Neuronal stem cell (in vitro differentiated cells): Measurements from ENCODE around the gene C11orf86.
A peak's percentile ranks its signal among the peaks of the same experiment; 100 is the strongest.
"Not testable (repeated sequence)": the region's sequence is repeated elsewhere in the genome, so short reads cannot be mapped to it uniquely, and the experiment has no call there.

Experiments
- DNase-seq: peaks from one replicate; pipeline ENCODE4 v3.0.0-alpha.2; 2013; ENCODE audit warnings: low spot score
- H2AFZ ChIP-seq: one replicate; pipeline ENCODE4 v1.6.1; 2013; ENCODE audit warnings: mild to moderate bottlenecking, low read length, inconsistent platforms
- H2AK5ac ChIP-seq: 2 replicates; pipeline ENCODE4 v1.6.1; 2013; ENCODE audit warnings: low read depth, mild to moderate bottlenecking, inconsistent platforms, low read length, moderate library complexity, mixed read lengths
- H2BK120ac ChIP-seq: 2 replicates; pipeline ENCODE4 v1.6.1; 2013; ENCODE audit warnings: low read depth, mild to moderate bottlenecking, inconsistent platforms, low read length, moderate library complexity, mixed read lengths
- H2BK12ac ChIP-seq: one replicate; pipeline ENCODE4 v1.6.1; 2013; ENCODE audit warnings: low read length, inconsistent platforms
- H2BK15ac ChIP-seq: 2 replicates; pipeline ENCODE4 v1.6.1; 2013; ENCODE audit warnings: mild to moderate bottlenecking, low read length, inconsistent platforms, mixed read lengths
- H2BK5ac ChIP-seq: one replicate; pipeline ENCODE4 v1.6.1; 2013; ENCODE audit warnings: inconsistent platforms, mild to moderate bottlenecking, low read length, moderate library complexity
- H3K14ac ChIP-seq: one replicate; pipeline ENCODE4 v1.6.1; 2013; ENCODE audit warnings: low read length, inconsistent platforms
- H3K18ac ChIP-seq: 2 replicates; pipeline ENCODE4 v1.6.1; 2013; ENCODE audit warnings: low read length, inconsistent platforms
- H3K23ac ChIP-seq: 2 replicates; pipeline ENCODE4 v1.6.1; 2013; ENCODE audit warnings: low read depth, mild to moderate bottlenecking, mixed read lengths, low read length, inconsistent platforms; ENCODE audit not compliant: poor library complexity
- H3K27ac ChIP-seq: replicated peaks from 3 replicates; pipeline ENCODE4 v1.5.1; 2013; ENCODE audit warnings: low read length, inconsistent platforms
- H3K27me3 ChIP-seq, 3 experiments: 2 replicates each; pipeline ENCODE4 v1.6.1; 2013; ENCODE audit warnings: low read length in 3 of 3, mild to moderate bottlenecking in 2 of 3, inconsistent platforms in 1 of 3, low read depth in 1 of 3, mixed read lengths in 1 of 3, moderate library complexity in 1 of 3; ENCODE audit not compliant: control insufficient read depth in 3 of 3, insufficient read depth in 3 of 3
- H3K36me3 ChIP-seq, 2 donors: replicated peaks in 1 of 2; 2 replicates each; pipeline ENCODE4 v1.6.1; 2013; ENCODE audit warnings: low read length in 2 of 2; ENCODE audit not compliant: control insufficient read depth in 2 of 2, insufficient read depth in 2 of 2
- H3K4ac ChIP-seq: 2 replicates; pipeline ENCODE4 v1.6.1; 2013; ENCODE audit warnings: inconsistent platforms, mild to moderate bottlenecking, low read length, moderate library complexity
- H3K4me1 ChIP-seq, 2 donors: 1 replicate in 1 of 2; 2 replicates in 1 of 2; pipeline ENCODE4 v1.6.1; 2013; ENCODE audit warnings: low read length in 2 of 2, low read depth in 1 of 2; ENCODE audit not compliant: control insufficient read depth in 2 of 2, insufficient read depth in 1 of 2
- H3K4me2 ChIP-seq: one replicate; pipeline ENCODE4 v1.6.1; 2013; ENCODE audit warnings: mild to moderate bottlenecking, low read length, inconsistent platforms; ENCODE audit not compliant: insufficient read depth, poor library complexity, severe bottlenecking
- H3K4me3 ChIP-seq, 2 donors: 2 replicates each; pipeline ENCODE4 v1.5.1; 2013; ENCODE audit warnings: low read length in 2 of 2, mild to moderate bottlenecking in 2 of 2, inconsistent platforms in 1 of 2, moderate library complexity in 1 of 2
- H3K79me1 ChIP-seq: one replicate; pipeline ENCODE4 v1.6.1; 2013; ENCODE audit warnings: low read depth, mild to moderate bottlenecking, inconsistent platforms, low read length, moderate library complexity
- H3K9ac ChIP-seq: one replicate; pipeline ENCODE4 v1.6.1; 2013; ENCODE audit warnings: mild to moderate bottlenecking, low read depth, low read length, inconsistent platforms; ENCODE audit not compliant: poor library complexity
- H3K9me3 ChIP-seq, 2 donors: replicated peaks in 1 of 2; 2 replicates each; pipeline versions ENCODE3 to v1.6.1; 2013; ENCODE audit warnings: low read length in 2 of 2, mild to moderate bottlenecking in 2 of 2, inconsistent platforms in 1 of 2, low read depth in 1 of 2, mixed read lengths in 1 of 2, moderate library complexity in 1 of 2; ENCODE audit not compliant: control insufficient read depth in 2 of 2, insufficient read depth in 1 of 2
- H4K8ac ChIP-seq: one replicate; pipeline ENCODE4 v1.6.1; 2013; ENCODE audit warnings: low read depth, mild to moderate bottlenecking, inconsistent platforms, low read length, moderate library complexity
- H4K91ac ChIP-seq: one replicate; pipeline ENCODE4 v1.6.1; 2013; ENCODE audit warnings: low read length, low read depth, mild to moderate bottlenecking, inconsistent platforms; ENCODE audit not compliant: poor library complexity
- WGBS, 2 donors: extraction: QIAGEN DNeasy Blood & Tissue Kit; methylation state at CpG; one replicate each; pipeline ENCODE4 v1.1.7; 2013; ENCODE audit warnings: missing lambda C conversion rate in 2 of 2, mixed read lengths in 1 of 2; ENCODE audit not compliant: insufficient read length in 2 of 2, insufficient replicate concordance in 1 of 2; ENCODE audit errors: extremely low coverage in 2 of 2; 5-methylcytosine and 5-hydroxymethylcytosine counted together

The C11orf86 gene

DNA sequence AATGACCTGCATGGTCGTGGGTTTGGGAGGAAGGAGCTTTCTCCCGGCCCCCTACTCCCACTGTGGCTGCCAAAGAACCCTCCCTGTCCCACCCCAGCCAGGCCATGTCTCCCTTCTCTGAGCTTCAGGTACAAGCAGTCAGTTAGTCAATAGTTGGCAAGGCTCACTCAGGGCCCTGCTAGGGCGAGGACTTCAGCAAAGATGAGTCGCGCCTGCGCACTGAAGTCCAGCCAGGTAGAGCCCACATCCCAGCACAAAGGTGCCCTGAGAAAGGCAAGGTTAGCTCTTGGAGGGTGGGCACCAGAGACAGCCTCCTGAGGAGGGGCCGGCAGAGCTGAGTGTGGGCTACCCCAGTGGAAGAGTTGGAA, 11.1 kb downstream of the C11orf86 start:
- H3K4ac ChIP-seq = no peak overlapping the region
- H2BK12ac ChIP-seq = no peak overlapping the region
- no peak overlapping the region for H3K27ac ChIP-seq
- no peak overlapping the region for H2BK120ac ChIP-seq
- H3K36me3 ChIP-seq = no peaks in the 10 kb centered on the region
- H3K9me3 ChIP-seq = no peaks in the 10 kb centered on the region
- H2BK5ac ChIP-seq = no peak overlapping the region
- no peak overlapping the region for H3K23ac ChIP-seq
- H3K14ac ChIP-seq = no peak overlapping the region
- DNase-seq = no peak
- peaks cover 5 to 6% of the 10 kb centered on the region in 2 donors for H3K4me1 ChIP-seq
- H2AFZ ChIP-seq = no peak overlapping the region
- H3K4me3 ChIP-seq = peak overlapping the region in 1 of 2 donors; percentile 55
- no peak overlapping the region for H2AK5ac ChIP-seq
- H4K91ac ChIP-seq = no peak overlapping the region
- no peak overlapping the region for H3K4me2 ChIP-seq
- peaks cover 0 to 8% (median 0%) of the 10 kb centered on the region in 3 experiments for H3K27me3 ChIP-seq
- no peak overlapping the region for H3K9ac ChIP-seq
- no CpG with 5 or more reads among the region's 7 CpGs for WGBS, 2 donors
- no peak overlapping the region for H4K8ac ChIP-seq
- peak overlapping the region; percentile 27 for H3K18ac ChIP-seq
- H3K79me1 ChIP-seq = peaks cover 2% of the 10 kb centered on the region
- H2BK15ac ChIP-seq = no peak overlapping the region

DNA sequence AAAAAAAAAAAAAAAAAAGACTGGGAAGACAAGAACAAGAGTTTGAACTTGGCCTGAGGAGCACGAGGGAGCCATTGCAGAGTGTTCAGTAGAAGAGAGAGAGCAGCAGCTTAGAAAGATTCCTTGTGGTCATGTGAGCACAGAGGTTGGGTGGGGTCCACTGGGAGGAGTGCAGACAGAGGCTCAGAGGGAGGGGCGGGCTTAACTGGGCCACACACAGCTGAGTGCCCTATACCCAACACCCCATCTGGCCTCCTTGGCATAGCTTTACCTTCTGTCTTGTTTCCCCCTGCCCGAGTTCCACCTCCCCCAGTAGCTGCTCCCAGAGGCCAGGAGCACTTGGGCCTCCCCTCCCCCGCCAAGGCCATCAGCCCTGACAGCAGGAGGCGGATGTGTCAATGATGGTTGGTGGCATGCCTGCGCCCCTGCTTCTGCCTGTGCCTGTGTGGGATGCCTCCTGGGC, 12.1 kb downstream of the C11orf86 start:
- H2BK120ac ChIP-seq = no peak overlapping the region
- no peak overlapping the region for H2BK15ac ChIP-seq

DNA sequence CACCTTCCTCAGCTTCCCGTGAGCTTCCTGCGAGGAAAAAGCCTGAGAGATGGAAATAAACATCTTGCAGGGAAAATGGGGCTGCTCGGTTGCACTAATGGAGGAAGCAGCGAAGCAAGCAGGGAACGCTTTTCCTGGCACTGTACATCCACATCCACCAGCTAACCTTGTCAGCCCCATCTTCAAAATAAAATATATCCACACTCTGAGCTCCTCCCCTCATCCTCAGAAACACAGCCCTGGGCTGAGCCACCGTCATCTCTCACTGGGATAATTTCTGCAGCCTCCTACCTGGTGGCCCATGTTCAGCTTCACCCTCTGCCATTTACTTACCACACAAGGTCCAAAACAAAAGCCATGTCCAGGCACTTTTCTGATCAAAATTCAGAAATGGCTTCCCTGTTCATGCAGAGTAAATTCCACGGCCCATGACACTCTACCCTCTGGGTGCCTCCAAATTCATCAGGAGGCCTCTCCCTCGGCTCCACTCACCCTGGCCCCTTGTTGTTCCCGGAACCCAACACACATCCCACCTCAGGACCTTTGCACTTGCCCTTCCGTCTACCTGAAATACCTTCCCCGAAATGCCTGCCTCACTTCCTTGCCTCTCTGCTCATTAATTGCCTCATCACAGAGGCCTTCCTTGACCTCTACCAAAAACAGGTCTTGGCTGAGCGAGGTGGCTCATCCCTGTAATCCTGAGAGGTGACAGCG, 13.0 kb downstream of the C11orf86 start:
- no peak for DNase-seq
- Histone ChIP-seq H3K9ac (no peak overlapping the region), H3K4me3 (no peak overlapping the region), H3K4ac (no peak overlapping the region), H3K14ac (no peak overlapping the region), H3K23ac (no peak overlapping the region), H3K4me2 (no peak overlapping the region), H3K27me3 (peaks cover 0 to 8% (median 0%) of the 10 kb centered on the region in 3 experiments), H3K27ac (no peak overlapping the region), H3K36me3 (no peaks in the 10 kb centered on the region), H2BK15ac (no peak overlapping the region), H2AFZ (peak overlapping the region; percentile 46), H2BK120ac (no peak overlapping the region), H3K4me1 (peaks cover 5 to 6% of the 10 kb centered on the region in 2 donors), H3K79me1 (peaks cover 2% of the 10 kb centered on the region), H3K9me3 (no peaks in the 10 kb centered on the region), H3K18ac (no peak overlapping the region), H2BK12ac (no peak overlapping the region), H4K91ac (no peak overlapping the region), H2AK5ac (no peak overlapping the region), H2BK5ac (no peak overlapping the region), H4K8ac (no peak overlapping the region)
- WGBS, 2 donors = no CpG with 5 or more reads among the region's 13 CpGs

More for the DNA sequence above, 12.1 kb downstream of the C11orf86 start:
- peak overlapping the region; percentile 75 for H3K23ac ChIP-seq
- no peaks in the 10 kb centered on the region for H3K9me3 ChIP-seq
- peaks cover 2% of the 10 kb centered on the region for H3K79me1 ChIP-seq
- H3K4me2 ChIP-seq = no peak overlapping the region
- no peak for DNase-seq
- no peak overlapping the region for H4K91ac ChIP-seq
- H3K27ac ChIP-seq = no peak overlapping the region
- no peak overlapping the region for H2BK12ac ChIP-seq
- no peak overlapping the region for H3K4me3 ChIP-seq
- peak overlapping the region; percentile 18 for H2AK5ac ChIP-seq
- WGBS, 2 donors = no CpG with 5 or more reads among the region's 6 CpGs
- H3K14ac ChIP-seq = no peak overlapping the region
- H3K36me3 ChIP-seq = no peaks in the 10 kb centered on the region
- peaks cover 0 to 8% (median 0%) of the 10 kb centered on the region in 3 experiments for H3K27me3 ChIP-seq
- no peak overlapping the region for H4K8ac ChIP-seq
- H2BK5ac ChIP-seq = peak overlapping the region; percentile 26
- H3K9ac ChIP-seq = no peak overlapping the region
- H3K4ac ChIP-seq = no peak overlapping the region
- peak overlapping the region; percentile 46 for H2AFZ ChIP-seq
- peaks cover 5 to 6% of the 10 kb centered on the region in 2 donors for H3K4me1 ChIP-seq
- no peak overlapping the region for H3K18ac ChIP-seq

DNA sequence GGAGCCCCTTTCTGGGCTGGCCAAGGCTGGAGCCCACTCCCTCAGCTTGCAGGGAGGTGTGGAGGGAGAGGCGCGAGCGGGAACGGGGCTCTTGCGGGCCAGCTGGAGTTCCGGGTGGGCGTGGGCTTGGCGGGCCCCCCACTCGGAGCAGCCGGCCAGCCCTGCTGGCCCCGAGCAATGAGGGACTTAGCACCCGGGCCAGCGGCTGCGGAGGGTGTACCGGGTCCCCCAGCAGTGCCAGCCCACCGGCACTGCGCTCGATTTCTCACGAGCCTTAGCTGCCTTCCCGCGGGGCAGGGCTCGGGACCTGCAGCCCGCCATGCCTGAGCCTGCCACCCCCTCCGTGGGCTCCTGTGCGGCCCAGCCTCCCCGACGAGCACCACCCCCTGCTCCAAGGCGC, 13.6 kb downstream of the C11orf86 start:
- not testable (repeated sequence) for H3K4ac ChIP-seq

More for the DNA sequence above, 13.6 kb downstream of the C11orf86 start:
- H3K36me3 ChIP-seq, H3K27me3 ChIP-seq, H3K4me3 ChIP-seq, H3K18ac ChIP-seq, H2AK5ac ChIP-seq, H3K9me3 ChIP-seq, H2BK120ac ChIP-seq, H3K4me2 ChIP-seq, H2BK12ac ChIP-seq, H3K23ac ChIP-seq, H3K14ac ChIP-seq, DNase-seq, H3K79me1 ChIP-seq, H2AFZ ChIP-seq, H3K27ac ChIP-seq, H2BK5ac ChIP-seq, H4K91ac ChIP-seq, H4K8ac ChIP-seq, H3K4me1 ChIP-seq, H2BK15ac ChIP-seq, H3K9ac ChIP-seq: not testable (repeated sequence)
- WGBS, 2 donors = no CpG with 5 or more reads among the region's 28 CpGs
